Renal cortical epithelial cell (primary cell): ENCODE measurements around the gene IFFO2. TPM values are rescaled to one million over a fixed set of nuclear protein-coding genes. Genes with fewer than 3 reads are reported as not detected.

Experiments
- DNase-seq: peaks from one replicate; pipeline ENCODE4 v3.0.0-alpha.2; 2011; ENCODE audit warnings: low read depth
- total RNA-seq: library from RNA; depleted of rRNA; stranded (reverse); fragments of >200 nt; gene quantifications from 2 replicates; pipeline ENCODE4 v1.2.3, GENCODE V29; 2014

The IFFO2 gene
- total RNA-seq, 1 donor from 2014 or later, result 42.0 TPM

- DNase-seq, result no peak
Observed at GRCh38 chr1:18919197-18919905, 37.1 kb downstream of the IFFO2 start.

- DNase-seq, result no peak
Observed at GRCh38 chr1:18918417-18918816, 38.1 kb downstream of the IFFO2 start.

DNA sequence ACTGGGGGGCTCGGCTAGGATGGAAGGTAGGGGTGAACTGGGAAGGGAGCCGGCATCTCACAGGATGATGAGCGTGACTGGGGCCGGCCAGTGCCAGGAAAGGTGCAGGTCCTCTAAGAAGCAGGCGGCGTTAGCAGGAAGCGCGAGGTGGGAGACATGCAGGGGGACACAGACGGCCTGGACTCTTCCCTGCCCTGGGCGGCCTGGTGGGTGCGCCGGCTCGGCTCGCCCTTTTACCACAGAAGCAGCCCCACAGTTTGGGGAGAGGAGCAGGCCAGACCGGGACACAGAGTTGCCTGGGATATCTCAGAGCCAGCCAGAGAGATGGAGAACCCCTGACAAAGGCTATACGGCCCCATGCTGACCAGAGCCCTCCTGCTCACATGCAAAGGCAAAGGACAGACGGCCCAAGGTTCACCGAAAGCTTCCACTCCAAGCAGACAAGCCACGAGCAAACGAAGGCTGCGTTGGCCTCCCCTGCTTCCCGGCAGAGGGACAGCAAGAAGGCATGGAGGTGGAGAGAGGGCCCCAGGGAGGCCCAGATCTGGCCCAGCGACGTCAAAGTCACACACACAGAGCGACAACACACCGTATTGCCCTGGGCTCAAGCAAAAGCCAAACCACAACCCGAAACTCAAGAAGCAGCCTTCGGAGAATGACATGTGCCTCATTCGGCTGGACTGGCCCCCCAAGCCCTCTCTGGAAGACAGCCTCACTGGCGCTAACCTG, 39.2 kb downstream of the IFFO2 start:
- DNase-seq, result no peak

DNA sequence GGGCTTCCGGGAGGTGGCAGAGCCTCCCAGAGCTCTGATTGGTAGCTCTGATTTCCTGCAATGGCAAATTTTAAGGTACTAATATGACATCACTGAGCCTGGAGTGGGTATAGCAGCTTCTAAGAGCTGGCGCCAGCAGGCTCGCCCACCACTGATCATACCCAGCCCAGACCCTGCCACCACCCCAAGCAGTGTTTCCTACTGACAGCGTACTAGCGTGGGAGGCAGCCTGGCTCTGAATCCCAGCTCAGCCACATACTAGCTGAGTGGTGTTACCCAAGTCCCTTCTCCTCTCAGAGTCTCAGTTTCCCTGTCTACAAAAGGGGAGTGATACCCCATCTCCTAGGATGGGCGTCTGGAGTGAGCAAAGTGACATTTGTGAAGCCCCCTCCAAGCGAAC, 41.1 kb downstream of the IFFO2 start:
- no peak for DNase-seq

DNA sequence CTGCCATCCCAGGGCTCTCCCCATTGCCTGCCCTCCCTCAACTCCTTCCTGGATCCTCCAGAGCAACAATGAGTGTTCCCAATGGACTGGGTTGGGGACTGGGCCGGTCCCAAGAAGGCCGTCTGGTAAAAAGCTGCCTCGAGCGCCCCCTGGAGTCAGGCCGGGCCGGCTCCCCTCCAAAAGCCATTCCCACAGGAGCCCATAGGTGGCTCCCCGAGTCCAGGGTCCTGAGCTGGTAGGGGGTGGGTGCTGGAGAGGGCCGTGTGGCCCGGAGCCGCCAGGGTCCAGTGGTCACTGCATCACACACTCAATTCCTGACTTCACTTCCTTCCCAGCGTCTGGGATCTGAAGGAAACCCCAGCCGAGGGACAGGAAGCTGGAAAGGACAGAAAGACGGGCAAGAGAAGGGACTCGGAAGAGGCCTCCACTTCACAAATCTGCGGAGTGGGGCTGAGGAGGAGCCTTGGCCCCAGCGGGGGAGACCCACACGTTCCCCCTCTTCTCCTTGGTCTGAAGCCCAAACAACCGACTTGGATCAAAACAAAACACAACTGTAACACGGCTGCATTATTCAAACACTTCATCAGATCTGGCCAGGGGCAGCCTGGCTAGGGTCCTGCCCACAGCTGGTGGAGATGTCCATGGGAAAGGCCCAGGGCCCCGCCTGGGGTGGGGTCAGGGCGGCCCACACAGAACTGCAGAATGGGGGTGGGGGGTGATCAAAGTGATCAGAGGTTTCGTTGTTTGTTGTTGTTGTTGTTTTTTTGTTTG, 43.2 kb downstream of the IFFO2 start:
- peak; percentile 78 for DNase-seq

GRCh38 chr1:18912550-18912949, 43.9 kb downstream of the IFFO2 start:
- DNase-seq, result no peak

DNA sequence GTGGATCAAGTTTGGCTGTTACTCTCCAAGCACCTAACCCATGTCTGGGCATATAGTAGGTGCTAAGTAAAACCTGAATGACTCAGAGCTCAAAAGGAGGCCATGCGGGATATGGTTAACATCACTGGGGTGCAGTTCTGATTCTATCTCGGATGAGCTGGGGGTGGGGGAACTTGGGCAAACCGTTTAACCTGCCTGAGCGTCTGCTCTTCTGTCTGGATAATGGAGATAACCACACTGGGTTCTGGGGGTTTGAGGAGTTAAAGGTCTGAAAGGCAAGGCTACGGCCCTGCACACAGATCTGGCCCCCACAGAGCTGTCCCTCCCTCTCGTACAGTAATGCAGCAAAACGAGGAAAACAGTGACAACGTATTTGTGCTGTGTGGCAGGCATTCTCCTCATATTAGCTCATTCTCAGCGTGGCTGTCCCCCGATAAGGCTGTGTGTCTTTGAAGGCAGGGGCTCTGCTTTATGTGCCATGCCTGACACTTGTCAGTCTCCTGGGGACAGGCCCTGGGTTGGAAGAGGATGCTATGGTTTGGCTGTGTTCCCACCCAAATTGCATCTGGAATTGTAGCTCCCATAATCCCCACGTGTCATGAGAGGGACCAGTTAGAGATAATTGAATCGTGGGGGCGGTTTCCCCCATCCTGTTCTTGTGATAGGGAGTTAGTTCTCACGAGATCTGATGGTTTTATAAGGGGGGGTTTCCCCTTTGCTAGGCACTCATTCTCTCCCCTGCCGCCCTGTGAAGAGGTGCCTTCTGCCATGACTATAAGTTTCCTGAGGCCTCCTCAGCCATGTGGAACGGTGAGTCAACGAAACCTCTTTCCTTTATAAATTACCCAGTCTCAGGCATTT, 47.3 kb downstream of the IFFO2 start:
- DNase-seq, result no peak

- no peak for DNase-seq
Observed at GRCh38 chr1:18907917-18908845, 48.3 kb downstream of the IFFO2 start.

- peak; percentile 44 for DNase-seq
Observed at GRCh38 chr1:18907021-18907916, 49.2 kb downstream of the IFFO2 start.

DNA sequence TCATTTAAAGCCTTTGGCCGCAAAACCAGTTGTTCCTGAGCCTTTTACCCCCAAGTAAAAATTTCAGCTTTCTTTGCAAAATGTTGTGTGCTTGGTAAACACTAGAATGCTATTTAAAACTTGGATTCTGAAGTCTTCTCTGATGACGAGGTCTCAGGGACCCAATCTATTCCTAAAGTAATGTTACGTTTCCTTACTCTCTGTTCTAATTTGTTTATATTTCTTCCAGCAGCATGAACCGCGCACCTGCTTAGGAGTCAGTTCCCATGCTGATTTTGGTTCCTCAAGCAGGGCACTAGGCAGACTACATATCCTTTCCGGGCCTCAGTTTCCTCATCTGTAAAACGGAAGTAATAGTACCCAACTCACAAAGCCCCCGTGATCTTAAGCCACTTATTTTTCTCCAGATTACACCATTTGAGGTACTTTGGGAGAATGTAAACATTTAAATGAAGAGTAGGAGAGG, 53.2 kb downstream of the IFFO2 start:
- DNase-seq, result no peak

DNA sequence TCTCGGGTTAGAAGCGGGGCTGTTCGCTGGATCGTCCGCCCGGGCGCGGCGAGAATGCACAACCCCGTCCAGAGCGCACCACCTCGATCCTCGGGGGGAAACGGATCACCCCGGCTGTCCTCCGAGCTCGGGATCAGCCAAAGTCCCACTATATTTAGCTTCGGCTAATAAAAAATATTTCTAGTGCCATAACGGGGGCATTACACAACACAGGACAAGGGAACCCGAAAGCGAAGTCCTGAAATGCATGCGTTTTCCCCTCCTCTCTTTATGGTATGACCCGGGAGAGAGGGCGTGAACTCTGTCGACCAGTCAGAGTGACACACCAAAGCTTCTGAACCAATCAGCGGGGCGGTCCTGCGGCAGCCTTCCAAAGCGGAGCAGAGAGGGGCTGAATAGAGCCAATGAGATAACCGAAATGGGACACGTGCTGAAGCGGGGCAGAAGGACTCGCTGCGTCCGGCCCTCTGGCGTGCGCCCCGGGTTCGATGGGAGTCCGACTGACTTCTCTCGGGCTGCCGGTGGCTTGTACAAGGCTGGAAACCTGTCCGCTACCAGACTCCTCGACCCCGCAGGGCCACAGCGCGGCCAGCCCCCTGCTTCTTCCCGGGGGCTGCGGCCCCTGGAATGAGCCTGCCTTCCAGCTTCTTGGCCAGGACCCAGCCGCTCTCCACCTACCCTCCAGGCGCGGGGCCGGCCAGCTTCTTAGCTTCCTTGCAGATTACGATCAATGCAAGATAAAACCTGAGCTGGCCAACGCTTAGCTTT, 53.8 kb downstream of the IFFO2 start, which contains the start of gene ALDH4A1:
Gene ALDH4A1, minus strand, starts transcription at position 33 of the 768 bp plus-strand sequence. Its CDS starts 32 bp downstream, at position 1.
- peak; percentile 96 for DNase-seq

GRCh38 chr1:18901952-18902522, 54.4 kb downstream of the IFFO2 start:
- no peak for DNase-seq

DNA sequence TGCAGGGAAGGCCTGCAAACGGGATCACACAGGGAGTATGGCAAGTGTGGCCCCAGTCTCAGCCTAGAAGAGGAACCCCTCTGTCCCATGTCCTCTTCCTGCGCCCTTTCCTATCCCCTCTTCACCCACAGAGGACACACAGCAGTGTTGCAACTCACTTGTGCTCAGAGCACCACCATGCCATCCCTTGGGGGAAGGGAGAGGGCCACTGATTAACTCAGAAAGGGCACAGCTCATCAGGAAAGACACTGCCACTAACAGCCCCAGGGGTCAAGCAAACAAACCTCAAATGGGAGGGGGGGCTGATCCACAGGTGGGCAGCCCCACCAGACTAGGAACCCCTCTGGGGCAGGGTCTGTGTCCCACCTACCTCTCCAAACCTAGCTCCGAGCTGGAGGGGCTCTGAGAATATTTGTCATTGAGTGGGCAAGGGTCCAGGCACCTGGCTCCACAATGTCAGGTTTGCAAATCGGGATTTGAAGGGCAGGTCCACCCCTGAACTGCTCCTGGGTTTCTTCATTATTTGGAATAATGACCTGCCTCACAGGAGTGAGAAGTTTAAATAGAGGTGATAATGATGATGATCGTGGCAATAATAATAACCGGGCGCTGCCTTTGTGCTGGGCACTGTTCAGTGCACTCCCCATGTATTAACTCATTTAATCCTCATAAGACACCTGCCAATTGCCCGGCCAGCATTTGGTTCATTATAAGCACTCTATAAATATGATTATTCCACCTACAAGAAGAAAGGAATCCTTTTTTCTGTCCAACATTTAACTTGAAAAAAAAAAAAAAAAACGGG, 55.1 kb downstream of the IFFO2 start:
- peak; percentile 49 for DNase-seq

DNA sequence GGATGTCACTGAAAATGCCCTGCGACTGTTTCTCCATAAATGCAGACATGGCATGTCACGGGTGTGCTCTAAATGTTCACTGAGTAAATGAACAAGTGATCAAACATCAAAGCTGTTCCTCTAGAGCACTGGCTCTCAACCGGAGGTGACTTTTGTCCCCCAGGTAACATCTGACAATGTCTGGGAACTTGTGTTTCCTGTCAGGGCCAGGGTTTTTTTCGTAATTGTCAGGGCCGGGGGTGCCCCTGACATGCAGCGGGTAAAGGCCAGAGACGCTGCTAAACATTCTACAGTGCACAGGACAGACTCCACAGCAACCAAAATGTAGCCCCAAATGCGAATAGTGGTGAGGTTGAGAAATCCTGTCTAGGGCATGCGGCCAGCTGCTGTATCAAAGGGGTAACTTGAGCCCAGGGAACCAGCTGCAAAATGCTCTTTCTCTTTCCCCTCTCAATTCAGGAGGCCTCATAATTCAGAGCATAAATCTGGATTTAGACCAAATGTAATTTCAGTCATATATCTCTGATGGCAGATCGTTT, 56.1 kb downstream of the IFFO2 start:
- no peak for DNase-seq

DNA sequence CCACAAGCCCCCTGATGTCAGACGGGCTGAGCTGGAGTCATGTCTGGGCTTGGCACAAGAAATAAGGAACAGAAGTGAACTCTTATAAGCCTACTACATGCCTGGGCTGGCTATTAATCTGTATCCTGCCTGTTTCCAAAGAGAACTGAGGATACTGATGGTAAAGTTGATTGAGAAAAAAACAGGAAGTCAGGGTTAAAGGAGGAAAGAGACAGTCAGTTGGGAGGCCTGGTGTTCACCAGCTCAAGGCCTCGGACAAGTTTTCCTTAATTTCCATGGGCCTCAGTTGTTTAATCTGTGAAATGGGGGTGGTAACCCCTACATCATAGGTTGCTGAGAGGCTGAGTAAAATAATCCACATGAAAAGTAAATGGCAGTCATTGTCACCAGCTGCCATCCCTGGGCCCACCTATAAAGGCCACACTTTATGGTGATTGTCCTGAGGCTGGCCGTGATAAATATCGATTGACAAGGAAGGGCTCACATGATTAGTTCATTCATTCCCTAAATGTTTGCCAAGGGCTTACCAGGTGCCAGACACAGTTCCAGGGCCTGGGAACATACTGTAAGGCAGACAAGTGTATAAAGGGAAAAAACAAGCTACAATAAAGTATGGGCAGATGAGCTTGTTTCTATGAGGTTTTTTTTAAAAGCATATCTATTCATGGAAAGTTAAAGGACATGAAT, 57.0 kb downstream of the IFFO2 start:
- DNase-seq, result no peak

DNA sequence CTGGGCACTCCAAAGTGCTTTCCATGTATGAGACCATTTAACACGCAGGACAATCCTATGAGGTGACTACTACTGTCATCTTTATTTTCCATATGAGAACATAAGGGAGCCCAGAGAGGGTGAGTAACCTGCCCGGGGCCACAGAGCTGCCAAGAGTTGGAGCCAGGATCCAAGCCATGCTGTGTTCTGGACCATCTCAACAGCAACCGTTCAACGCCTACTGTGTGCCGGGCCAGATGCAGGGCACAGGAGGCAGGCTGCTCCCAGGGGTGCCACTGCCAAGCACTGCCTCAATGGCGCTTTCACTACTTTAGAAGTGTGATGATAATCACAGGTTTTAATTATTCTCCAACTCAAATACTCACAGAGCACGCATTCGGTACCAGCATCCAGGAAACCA, 57.9 kb downstream of the IFFO2 start:
- no peak for DNase-seq
